K562 (cell line): ENCODE data around the gene SIRT3.

Experiments
- ATF7 ChIP-seq: fragments of 450-650 bp; IDR thresholded peaks from 2 replicates; pipeline ENCODE4 v1.7.1; 2014; ENCODE audit warnings: mild to moderate bottlenecking, moderate library complexity
- BACH1 ChIP-seq: fragments of 200-800 bp; sonication (Bioruptor generic); IDR thresholded peaks from 2 replicates; pipeline ENCODE4 v1.6.1; 2016; ENCODE audit warnings: missing genetic modification characterization, missing compliant biosample characterization
- CTCF ChIP-seq, 3 experiments: IDR thresholded peaks in 2 of 3; conservative IDR thresholded peaks in 1 of 3; 2 replicates each; pipeline ENCODE4 v1.5.1; 2011 to 2012; ENCODE audit warnings: low read length in 3 of 3, mild to moderate bottlenecking in 3 of 3, control low read depth in 2 of 3, improper control_type of control experiment in 1 of 3, inconsistent platforms in 1 of 3, low read depth in 1 of 3, mixed read lengths in 1 of 3, moderate library complexity in 1 of 3; ENCODE audit not compliant: insufficient read depth in 2 of 3
- E2F3 ChIP-seq: fragments of 250-450 bp; sonication (Bioruptor Pico); IDR thresholded peaks from 2 replicates; pipeline ENCODE4 v1.4.0; 2020; ENCODE audit warnings: mild to moderate bottlenecking
- FOXP1 ChIP-seq: sonication (generic); formaldehyde crosslinking; IDR thresholded peaks from 2 replicates; pipeline ENCODE4 v1.8.0; 2022; ENCODE audit warnings: mild to moderate bottlenecking, missing genetic modification reagents
- HMGN3 ChIP-seq: IDR thresholded peaks from 2 replicates; pipeline ENCODE4 v1.6.1; 2011; ENCODE audit warnings: borderline replicate concordance, low read depth, mild to moderate bottlenecking, mixed read lengths, low read length; ENCODE audit not compliant: insufficient read length; ENCODE audit errors: extremely low read depth
- MXI1 ChIP-seq: IDR thresholded peaks from 2 replicates; pipeline ENCODE4 v1.6.1; 2011; ENCODE audit warnings: low read depth, mild to moderate bottlenecking, improper control_type of control experiment, low read length
- MYC ChIP-seq, 2 experiments: fragments of 250-450 bp in 1 of 2; sonication (Bioruptor Pico) in 1 of 2; IDR thresholded peaks; 2 replicates each; pipeline versions ENCODE4 v1.5.1 to v1.6.1; 2012 to 2021; ENCODE audit warnings: low read depth in 2 of 2, borderline replicate concordance in 1 of 2, improper control_type of control experiment in 1 of 2, low read length in 1 of 2, mild to moderate bottlenecking in 1 of 2, moderate library complexity in 1 of 2
- RAD21 ChIP-seq, 2 experiments: fragments of 250-450 bp in 1 of 2; fragments of 450-650 bp in 1 of 2; sonication (Bioruptor Pico) in 1 of 2; formaldehyde crosslinking in 1 of 2; IDR thresholded peaks in 1 of 2; conservative IDR thresholded peaks in 1 of 2; 2 replicates each; pipeline versions ENCODE4 v1.4.0 to v1.8.0; 2020 to 2022; ENCODE audit warnings: mild to moderate bottlenecking in 2 of 2, moderate library complexity in 1 of 2
- SMC3 ChIP-seq: conservative IDR thresholded peaks from 2 replicates; pipeline ENCODE4 v1.6.1; 2011; ENCODE audit warnings: low read depth, low read length, improper control_type of control experiment; ENCODE audit not compliant: insufficient read depth
- TAF1 ChIP-seq: IDR thresholded peaks from 2 replicates; pipeline ENCODE4 v1.6.1; 2011; ENCODE audit warnings: mild to moderate bottlenecking, low read length, moderate library complexity; ENCODE audit not compliant: insufficient read depth, control insufficient read depth, severe bottlenecking; ENCODE audit errors: extremely low read depth
- TCF7L2 ChIP-seq: fragments of 150-350 bp; IDR thresholded peaks from 2 replicates; pipeline ENCODE4 v1.6.1; 2016; ENCODE audit warnings: low read depth, mild to moderate bottlenecking, low read length, moderate library complexity
- ZBTB33 ChIP-seq: sonication (generic); formaldehyde crosslinking; IDR thresholded peaks from 2 replicates; pipeline ENCODE4 v1.8.1; 2023; ENCODE audit warnings: mild to moderate bottlenecking, missing genetic modification reagents
- TF ChIP-seq, protein P1 (sequence below), 2 experiments: fragments of 450-650 bp; formaldehyde crosslinking in 1 of 2; IDR thresholded peaks; 2 replicates each; pipeline versions ENCODE4 v1.4.0 to v1.6.1; 2014 to 2020; ENCODE audit warnings: mild to moderate bottlenecking in 2 of 2, borderline replicate concordance in 1 of 2, low read depth in 1 of 2

DNA sequence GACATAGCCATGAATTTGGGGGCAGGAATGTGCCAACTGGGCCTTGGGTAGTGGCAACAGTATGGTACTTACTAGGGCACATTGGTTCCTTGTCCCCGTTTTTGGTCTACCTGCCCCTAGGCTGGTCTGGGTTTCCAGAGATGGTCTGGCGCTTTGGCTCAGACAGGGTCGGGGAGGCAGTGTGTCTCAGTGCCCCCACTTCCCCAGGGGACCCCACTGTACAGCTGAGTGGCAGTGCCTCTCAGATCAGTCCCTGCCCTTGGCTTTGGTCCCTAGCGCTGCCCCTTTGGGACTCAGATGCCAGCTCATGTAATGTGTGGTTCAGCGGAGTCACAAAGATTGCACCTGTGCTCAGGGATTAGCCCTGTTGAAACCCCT is 25.4 kb downstream of the SIRT3 start:
- no peak for TF ChIP-seq E2F3 (CRISPR knock-in tag)
- no peak for TF ChIP-seq FOXP1 (CRISPR knock-in tag)
- TF ChIP-seq CTCF (IDR thresholded peaks at IDR 0.05 in 2 of 3, conservative IDR thresholded peaks at IDR 0.05 in 1 of 3; ENCODE audit: insufficient read depth in 2 of 3, low read depth in 1 of 3, low read length in 3 of 3) = no peak
- no peak for TF ChIP-seq HMGN3
- no peak for TF ChIP-seq BACH1 (tag)
- TF ChIP-seq SMC3 = no peak
- TF ChIP-seq RAD21 (CRISPR knock-in tag; conservative IDR thresholded peaks at IDR 0.05 in 1 of 2, IDR thresholded peaks at IDR 0.05 in 1 of 2) = no peak
- TF ChIP-seq MYC (IDR thresholded peaks at IDR 0.05; ENCODE audit: low read depth, low read length) = no peak
- no peak for TF ChIP-seq MYC (CRISPR knock-in tag; IDR thresholded peaks at IDR 0.05; ENCODE audit: borderline replicate concordance, low read depth)
- no peak for TF ChIP-seq MXI1
- no peak for TF ChIP-seq TAF1
- TF ChIP-seq ZBTB33 = no peak
- no peak for TF ChIP-seq TCF7L2
- TF ChIP-seq ATF7 = no peak
- TF ChIP-seq, protein P1, sequence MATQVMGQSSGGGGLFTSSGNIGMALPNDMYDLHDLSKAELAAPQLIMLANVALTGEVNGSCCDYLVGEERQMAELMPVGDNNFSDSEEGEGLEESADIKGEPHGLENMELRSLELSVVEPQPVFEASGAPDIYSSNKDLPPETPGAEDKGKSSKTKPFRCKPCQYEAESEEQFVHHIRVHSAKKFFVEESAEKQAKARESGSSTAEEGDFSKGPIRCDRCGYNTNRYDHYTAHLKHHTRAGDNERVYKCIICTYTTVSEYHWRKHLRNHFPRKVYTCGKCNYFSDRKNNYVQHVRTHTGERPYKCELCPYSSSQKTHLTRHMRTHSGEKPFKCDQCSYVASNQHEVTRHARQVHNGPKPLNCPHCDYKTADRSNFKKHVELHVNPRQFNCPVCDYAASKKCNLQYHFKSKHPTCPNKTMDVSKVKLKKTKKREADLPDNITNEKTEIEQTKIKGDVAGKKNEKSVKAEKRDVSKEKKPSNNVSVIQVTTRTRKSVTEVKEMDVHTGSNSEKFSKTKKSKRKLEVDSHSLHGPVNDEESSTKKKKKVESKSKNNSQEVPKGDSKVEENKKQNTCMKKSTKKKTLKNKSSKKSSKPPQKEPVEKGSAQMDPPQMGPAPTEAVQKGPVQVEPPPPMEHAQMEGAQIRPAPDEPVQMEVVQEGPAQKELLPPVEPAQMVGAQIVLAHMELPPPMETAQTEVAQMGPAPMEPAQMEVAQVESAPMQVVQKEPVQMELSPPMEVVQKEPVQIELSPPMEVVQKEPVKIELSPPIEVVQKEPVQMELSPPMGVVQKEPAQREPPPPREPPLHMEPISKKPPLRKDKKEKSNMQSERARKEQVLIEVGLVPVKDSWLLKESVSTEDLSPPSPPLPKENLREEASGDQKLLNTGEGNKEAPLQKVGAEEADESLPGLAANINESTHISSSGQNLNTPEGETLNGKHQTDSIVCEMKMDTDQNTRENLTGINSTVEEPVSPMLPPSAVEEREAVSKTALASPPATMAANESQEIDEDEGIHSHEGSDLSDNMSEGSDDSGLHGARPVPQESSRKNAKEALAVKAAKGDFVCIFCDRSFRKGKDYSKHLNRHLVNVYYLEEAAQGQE (IDR thresholded peaks at IDR 0.05; ENCODE audit: borderline replicate concordance) = no peak
- TF ChIP-seq, protein P1 (CRISPR knock-in tag; IDR thresholded peaks at IDR 0.05; ENCODE audit: low read depth) = no peak
